H7 (cell line): Measurements from ENCODE around the gene RASA4B. TPM values are rescaled to one million over a fixed set of nuclear protein-coding genes. Genes with fewer than 3 reads are reported as not detected.
"Not testable (repeated sequence)": the region's sequence is repeated elsewhere in the genome, so short reads cannot be mapped to it uniquely, and the experiment has no call there.

Source experiments
- DNase-seq: peaks from one replicate; pipeline ENCODE4 v3.0.0; 2012
- H3K27me3 ChIP-seq: 2 replicates; pipeline ENCODE4 v1.6.0; 2011; ENCODE audit warnings: mild to moderate bottlenecking, low read length; ENCODE audit not compliant: control insufficient read depth, insufficient read depth
- H3K36me3 ChIP-seq: replicated peaks from 2 replicates; pipeline ENCODE4 v1.5.1; 2011; ENCODE audit warnings: low read length; ENCODE audit not compliant: control insufficient read depth, insufficient read depth
- H3K4me3 ChIP-seq: 2 replicates; pipeline ENCODE4 v1.5.1; 2011; ENCODE audit warnings: low read depth, mild to moderate bottlenecking, control low read depth, low read length, moderate library complexity; ENCODE audit not compliant: insufficient read depth
- total RNA-seq: library from RNA; depleted of rRNA; stranded (reverse); fragments of >200 nt; shearing (Covaris generic); gene quantifications from 2 replicates; pipeline ENCODE4 v1.2.3, GENCODE V29; 2014; rRNA removed

RASA4B gene
- total RNA-seq = 3.2 and 5.9 TPM in 2 replicates

DNA sequence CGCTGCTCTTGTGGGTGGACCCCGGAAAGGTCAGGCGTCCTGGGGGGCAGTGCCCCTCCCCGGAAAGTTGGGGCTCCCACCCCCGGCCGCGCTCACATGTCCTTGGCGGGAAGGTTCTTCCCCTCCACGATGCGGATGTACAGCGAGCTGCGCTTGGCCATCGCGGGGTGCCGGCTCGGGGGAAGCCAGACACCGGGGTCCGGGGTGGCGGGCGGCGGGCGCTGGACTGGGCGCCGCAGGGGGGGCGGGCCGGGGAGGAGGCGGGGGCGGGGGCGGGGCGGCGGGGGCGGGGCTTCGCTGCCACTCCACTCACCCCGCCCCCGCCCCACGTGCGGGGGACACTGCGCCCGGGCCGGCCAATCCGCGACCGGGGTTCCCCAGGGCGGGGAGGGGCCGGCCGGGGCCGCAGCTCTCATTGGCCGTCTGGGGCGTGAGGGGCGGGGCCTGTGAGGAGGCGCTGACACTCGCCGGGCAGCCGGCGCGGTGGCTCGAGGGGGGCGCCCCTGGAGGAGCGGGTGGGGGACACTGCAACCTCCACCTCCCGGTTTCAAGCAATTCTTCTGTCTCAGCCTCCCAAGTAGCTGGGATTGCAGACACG, at the start of gene RASA4B:
RASA4B (minus strand) TSS at position 228 of the 598 bp plus-strand sequence; CDS start at position 161, 67 bp downstream.
- H3K27me3 ChIP-seq, H3K36me3 ChIP-seq, DNase-seq: not testable (repeated sequence)
- H3K4me3 ChIP-seq = peak within 1 kb of the TSS; percentile 12; the same call in 1 of the 2 replicates

DNA sequence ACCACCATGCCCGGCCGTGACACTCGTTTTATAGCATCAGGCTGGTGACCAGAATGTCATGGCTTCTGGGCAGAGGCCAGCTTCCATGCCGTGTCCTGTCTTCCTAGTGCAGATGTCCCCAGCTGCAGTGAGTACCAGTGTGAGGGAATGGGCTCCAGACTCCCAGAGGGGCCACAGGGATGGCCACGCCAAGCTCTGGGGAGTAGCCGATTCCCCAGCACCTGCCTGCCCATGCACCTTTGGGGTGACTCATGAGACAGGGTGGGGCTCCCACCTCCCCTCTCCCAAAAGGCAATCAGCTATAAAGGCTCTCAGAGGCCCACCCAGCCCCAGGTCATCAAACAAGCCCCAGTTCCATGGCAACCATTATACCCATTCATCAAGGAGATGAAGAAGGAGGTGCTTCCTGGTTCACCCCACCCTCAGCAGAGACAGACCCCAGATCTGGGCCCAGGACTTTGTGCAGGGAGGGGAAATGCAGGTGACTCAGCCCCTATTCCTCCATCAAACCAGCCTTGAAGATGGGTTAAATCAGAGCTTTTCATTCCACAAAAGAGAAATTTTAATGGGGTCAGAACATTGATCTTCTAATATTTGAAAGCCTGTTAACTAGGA, 33.3 kb upstream of the RASA4B start, which contains the start of gene SPDYE2:
SPDYE2 (plus strand) TSS at position 419 of the 615 bp plus-strand sequence. CDS start 2,030 bp downstream, outside the sequence.
- not testable (repeated sequence) for DNase-seq, H3K4me3 ChIP-seq, H3K36me3 ChIP-seq, H3K27me3 ChIP-seq

DNA sequence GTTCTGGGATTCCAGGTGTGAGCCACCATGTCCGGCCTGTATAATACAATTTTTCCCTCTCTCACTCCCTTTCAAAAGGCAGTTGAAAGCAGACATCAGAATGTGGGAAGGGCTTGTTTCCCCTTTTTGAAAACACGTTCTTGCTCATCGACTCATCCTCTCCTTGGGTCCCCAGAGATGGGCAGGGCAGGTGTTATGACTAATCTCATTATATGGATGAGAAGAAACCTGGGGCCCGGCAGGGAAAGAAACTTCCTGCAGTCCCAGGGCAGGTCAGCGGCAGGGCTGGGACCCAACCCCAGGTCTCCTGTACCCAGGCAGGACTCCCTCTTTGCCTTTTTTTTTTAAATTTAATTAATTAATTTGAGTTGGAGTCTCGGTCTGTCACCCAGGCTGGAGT, 28.8 kb upstream of the RASA4B start:
- DNase-seq, H3K36me3 ChIP-seq, H3K4me3 ChIP-seq, H3K27me3 ChIP-seq: not testable (repeated sequence)

DNA sequence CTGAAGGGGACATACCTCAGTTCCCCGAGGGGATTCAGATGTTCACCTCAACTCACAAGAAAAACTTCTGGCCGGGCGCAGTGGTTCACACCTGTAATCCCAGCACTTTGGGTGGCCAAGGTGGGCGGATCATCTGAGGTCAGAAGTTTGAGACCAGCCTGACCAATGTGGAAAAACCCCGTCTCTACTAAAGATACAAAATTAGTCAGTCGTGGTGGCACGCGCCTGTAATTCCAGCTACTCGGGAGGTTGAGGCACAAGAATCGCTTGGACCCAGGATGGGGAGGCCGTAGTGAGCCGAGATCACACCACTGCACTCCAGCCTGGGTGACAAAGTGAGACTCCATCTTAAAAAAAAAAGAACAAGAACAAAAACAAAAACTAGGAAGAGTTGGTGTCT, 27.7 kb upstream of the RASA4B start:
- not testable (repeated sequence) for H3K27me3 ChIP-seq, H3K36me3 ChIP-seq, DNase-seq, H3K4me3 ChIP-seq

DNA sequence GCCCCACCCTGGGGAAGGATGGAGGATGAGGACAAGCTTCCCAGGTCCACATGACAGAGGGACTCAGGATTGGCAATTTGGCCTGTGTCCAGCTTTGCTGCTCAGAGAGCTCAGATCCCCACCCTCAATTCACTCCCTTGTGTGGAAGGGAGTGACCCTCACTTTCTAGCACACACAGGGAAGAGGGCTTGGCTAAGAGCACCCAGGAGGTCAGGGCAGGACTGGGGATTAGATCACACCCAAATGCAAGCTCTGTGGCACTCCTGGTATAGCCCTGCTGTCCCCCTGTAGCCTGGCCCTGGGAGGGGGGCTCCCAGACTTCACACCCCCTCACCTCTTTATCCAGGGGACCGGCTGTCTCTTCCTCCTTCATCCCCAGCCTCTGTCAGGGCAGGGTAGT, 26.8 kb upstream of the RASA4B start:
- H3K36me3 ChIP-seq, H3K27me3 ChIP-seq, H3K4me3 ChIP-seq, DNase-seq: not testable (repeated sequence)

DNA sequence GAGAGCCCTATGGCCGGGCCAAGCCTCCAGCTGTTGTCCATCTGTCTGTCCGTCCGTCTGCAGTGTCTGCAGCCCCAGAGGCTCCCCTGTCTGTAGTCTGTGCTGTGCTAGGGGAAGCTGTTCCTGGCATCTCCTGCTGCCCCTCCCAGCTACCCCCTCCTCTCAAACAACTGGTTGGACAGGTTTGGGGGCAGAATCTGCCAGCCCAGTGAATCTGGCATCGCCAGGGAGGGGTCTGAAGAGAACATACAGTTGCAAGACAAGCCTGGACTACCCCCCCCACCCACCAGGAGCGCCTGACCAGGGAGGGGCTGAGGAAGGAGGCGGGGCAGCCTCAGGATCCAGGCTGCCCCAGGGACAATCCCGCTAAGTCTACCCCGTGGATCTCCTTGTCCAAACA, 26.0 kb upstream of the RASA4B start, which contains the start of gene UPK3BL2:
UPK3BL2 (minus strand) TSS at position 101 of the 400 bp plus-strand sequence; CDS start at position 41, 60 bp downstream.
- H3K4me3 ChIP-seq, H3K27me3 ChIP-seq, DNase-seq, H3K36me3 ChIP-seq: not testable (repeated sequence)

DNA sequence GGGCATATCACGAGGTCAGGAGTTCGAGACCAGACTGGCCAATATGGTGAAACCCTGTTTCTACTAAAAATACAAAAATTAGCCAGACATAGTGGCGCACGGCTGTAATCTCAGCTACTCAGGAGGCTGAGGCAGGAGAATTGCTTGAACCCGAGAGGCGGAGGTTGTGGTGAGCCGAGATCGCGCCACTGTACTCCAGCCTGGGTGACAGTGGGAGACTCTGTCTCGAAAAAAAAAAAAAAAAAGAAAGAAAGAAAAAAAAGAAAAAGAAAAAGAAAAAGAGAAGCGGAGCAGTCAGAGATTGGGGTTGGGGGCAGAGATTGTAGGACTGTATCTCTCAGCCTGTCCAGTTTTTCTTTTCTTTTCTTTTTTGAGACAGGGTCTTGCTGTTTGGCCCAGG, 25.2 kb upstream of the RASA4B start:
- not testable (repeated sequence) for DNase-seq, H3K27me3 ChIP-seq, H3K4me3 ChIP-seq, H3K36me3 ChIP-seq

DNA sequence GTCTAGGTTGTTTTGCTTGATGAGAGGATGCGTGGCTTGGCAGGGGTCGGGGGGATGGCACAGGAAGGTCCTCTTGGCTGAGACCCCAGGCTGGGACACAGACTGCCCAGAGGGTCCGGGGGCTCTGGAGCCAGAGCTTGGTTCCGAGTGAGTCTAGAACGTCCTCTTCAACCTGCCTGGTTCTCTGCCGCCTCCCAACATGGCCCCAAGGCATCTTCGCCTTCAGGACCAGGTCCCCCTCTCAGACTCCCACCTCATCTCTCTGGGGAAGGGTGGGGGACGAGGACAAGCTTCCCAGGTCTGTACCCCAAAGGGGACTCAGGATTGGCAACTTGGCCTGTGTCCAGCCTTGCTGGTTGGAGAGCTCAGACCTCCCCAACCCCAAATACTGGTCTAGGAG, 24.5 kb upstream of the RASA4B start:
- not testable (repeated sequence) for H3K36me3 ChIP-seq, H3K27me3 ChIP-seq, H3K4me3 ChIP-seq, DNase-seq

DNA sequence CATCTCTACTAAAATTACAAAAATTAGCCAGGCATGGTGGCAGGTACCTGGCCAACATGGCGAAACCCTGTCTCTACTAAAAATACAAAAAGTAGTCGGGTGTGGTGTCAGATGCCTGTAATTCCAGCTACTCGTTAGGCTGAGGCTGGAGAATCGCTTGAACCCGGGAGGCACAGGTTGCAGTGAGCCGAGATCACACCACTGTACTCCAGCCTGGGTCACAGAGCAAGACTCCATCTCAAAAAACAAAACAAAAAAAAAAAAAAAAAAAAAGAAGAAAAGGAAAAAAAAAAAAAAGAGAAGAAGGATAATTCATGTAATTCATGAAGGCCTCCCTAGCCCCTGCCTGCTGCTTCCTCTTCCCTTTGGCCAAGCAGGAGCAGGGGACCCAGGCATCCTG, 23.0 kb upstream of the RASA4B start:
- DNase-seq, H3K4me3 ChIP-seq, H3K27me3 ChIP-seq, H3K36me3 ChIP-seq: not testable (repeated sequence)

DNA sequence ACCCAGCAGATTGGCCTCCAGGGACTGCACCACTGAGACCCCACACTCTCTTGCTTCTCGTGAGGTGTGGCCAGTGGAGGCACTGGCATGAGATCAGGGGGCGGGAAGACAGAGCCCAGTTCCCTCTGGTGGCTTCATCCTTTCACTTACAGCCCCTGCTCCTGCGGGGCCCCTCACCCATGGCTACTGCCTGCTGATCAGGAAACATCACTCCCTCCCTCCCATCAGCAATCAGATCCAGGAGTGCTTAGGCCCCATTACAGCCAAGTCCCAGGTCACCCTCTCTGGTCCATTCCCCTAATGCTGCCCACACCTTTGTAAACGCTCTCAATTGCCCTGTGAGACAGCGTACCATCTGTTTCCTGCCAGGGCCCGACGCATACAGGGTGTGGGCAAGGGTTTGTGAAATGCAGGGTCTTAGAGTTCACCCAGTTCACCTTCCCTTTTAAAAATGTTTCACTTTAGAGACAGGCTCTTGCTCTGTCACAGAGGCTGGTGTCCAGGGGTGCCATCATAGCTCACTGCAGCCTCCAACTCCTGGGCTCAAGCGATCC, 17.6 kb upstream of the RASA4B start:
- not testable (repeated sequence) for H3K36me3 ChIP-seq, H3K27me3 ChIP-seq, H3K4me3 ChIP-seq, DNase-seq

DNA sequence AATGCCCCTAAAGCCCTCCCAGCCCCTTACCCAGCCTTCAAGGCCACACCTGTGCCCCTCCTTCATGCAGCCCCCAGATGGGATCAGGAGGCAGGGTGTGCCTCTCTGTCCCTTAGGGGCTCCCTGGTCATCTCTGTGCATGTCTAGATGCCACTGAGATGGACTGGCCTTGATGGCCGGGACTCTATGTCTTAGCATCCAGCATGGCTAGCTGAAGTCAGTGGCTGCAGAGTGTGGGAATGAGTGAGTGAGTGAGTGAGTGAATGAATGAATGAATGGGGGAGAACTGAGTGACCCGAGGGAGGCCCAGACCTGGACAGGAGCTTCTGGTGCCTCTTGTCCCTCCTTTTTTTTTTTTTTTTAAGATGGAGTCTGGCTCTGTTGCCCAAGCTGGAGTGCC, 14.6 kb upstream of the RASA4B start:
- not testable (repeated sequence) for H3K4me3 ChIP-seq, H3K27me3 ChIP-seq, H3K36me3 ChIP-seq, DNase-seq

DNA sequence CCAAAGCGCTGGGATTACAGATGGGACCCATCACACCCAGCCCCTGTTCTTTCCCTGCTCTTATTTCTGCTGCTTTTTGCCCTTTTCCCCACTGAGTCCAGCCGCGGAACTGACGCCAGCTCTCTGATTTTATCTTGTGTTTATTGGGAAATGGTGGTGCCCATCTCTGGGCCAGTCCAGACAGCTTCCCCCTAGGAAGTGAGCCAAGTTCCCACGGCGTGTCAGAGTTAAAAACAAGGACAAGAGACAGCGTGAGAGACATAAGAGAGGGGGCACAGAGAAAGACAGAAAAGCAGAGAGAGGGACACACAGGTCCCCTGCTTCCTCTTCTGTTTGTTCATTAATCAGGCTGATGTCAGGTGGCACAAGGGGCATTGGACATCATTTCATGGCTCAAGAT, 14.0 kb upstream of the RASA4B start:
- DNase-seq, H3K27me3 ChIP-seq, H3K4me3 ChIP-seq, H3K36me3 ChIP-seq: not testable (repeated sequence)

DNA sequence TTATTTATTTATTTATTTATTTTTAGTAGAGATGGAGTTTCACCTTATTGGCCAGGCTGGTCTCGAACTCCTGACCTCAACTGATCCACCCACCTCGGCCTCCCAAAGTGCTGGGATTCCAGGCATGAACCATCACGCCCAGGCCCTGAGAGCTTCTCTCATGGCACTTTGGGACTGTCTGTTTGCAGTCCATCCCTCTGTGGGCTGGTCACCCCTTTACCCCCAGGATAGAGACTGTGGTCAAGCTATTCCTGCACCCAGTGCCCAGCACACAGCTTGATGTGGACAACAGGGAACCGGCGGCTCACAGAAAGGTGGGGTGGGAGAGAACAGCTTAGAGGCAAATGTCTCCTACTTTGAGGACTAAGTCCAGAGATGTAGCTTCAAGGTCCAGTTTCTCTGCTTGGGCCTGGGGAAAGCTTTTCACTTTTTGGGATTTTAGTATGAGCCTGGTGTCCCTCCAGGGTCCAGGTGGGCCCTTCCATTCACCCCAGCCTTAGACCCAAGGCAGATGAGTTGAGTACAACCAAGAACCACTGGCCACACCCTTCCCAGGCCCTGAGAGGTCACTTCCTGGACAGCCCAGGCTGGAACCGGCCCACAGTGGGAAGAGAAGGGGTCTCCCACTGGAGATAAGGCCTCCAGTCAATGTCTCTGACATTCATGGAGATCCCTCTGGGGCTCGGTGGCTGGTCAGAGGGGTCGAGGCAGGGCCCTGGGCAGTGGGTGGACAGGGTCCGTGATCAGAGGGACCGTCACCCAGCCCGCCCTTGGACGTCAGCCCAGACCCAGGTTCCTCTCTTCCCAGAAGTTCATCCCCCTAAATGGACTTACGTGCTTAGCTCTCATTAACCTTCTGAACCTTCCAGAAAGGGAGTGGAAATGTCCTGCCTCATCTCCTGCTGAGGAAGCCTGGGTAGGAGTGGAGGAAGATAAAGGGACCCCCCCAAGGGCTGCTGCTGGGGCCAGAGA, 10.5 kb upstream of the RASA4B start:
- not testable (repeated sequence) for H3K4me3 ChIP-seq, DNase-seq, H3K36me3 ChIP-seq, H3K27me3 ChIP-seq

DNA sequence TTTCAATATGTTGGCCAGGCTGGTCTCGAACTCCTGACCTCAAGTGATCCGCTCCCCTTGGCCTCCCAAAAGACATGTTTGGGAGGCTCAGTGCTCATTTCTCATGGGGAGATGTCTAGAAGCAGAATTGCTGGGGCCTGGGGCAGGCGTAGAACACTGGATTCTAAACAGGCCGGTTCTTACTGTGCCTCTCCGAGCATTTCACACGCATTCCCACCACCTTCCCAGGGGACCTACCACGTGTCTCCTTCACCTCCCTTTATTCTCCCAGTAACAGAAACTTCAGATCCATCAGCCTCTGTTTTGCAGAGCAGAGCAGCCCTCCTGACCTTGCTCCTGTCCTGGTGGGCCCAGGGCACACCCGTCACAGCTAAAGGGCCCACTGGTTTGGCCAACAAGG, 9.6 kb upstream of the RASA4B start:
- H3K4me3 ChIP-seq, H3K27me3 ChIP-seq, H3K36me3 ChIP-seq, DNase-seq: not testable (repeated sequence)
